Thymus (tissue), 11 donors: ENCODE measurements around the gene GAL. TPM values are rescaled to one million over a fixed set of nuclear protein-coding genes. Genes with fewer than 3 reads are reported as not detected.

Source experiments
- DNase-seq, 9 donors: peaks; one replicate each; pipeline ENCODE4 v3.0.0-alpha.2; 2013; ENCODE audit warnings: low spot score in 9 of 9, low read depth in 6 of 9, missing footprints in 1 of 9
- H3K27ac ChIP-seq, 2 donors: one replicate each; pipeline ENCODE4 v1.5.1; 2013; ENCODE audit warnings: control low read depth in 1 of 2, low read depth in 1 of 2, low read length in 1 of 2, mild to moderate bottlenecking in 1 of 2, moderate library complexity in 1 of 2
- H3K27me3 ChIP-seq, 2 donors: one replicate each; pipeline ENCODE4 v1.5.1; 2013; ENCODE audit warnings: low read length in 1 of 2; ENCODE audit not compliant: control insufficient read depth in 2 of 2, insufficient read depth in 1 of 2
- H3K36me3 ChIP-seq, 2 donors: one replicate each; pipeline ENCODE4 v1.5.1; 2013; ENCODE audit warnings: low read length in 1 of 2, mild to moderate bottlenecking in 1 of 2, moderate library complexity in 1 of 2; ENCODE audit not compliant: control insufficient read depth in 2 of 2, insufficient read depth in 2 of 2
- H3K4me1 ChIP-seq, 2 donors: one replicate each; pipeline ENCODE4 v1.5.1; 2013; ENCODE audit warnings: low read length in 2 of 2; ENCODE audit not compliant: control insufficient read depth in 2 of 2, insufficient read depth in 2 of 2
- H3K4me3 ChIP-seq, 2 donors: one replicate each; pipeline ENCODE4 v1.5.1; 2013; ENCODE audit warnings: low read length in 2 of 2, control low read depth in 1 of 2, mild to moderate bottlenecking in 1 of 2
- H3K9me3 ChIP-seq, 2 donors: one replicate each; pipeline ENCODE4 v1.5.1; 2013; ENCODE audit warnings: low read length in 1 of 2, mild to moderate bottlenecking in 1 of 2; ENCODE audit not compliant: control insufficient read depth in 2 of 2, insufficient read depth in 1 of 2
- WGBS: extraction: QIAGEN DNeasy Blood & Tissue Kit; methylation state at CpG from one replicate; pipeline ENCODE4 v1.1.7; 2013; 5-methylcytosine and 5-hydroxymethylcytosine counted together
- polyA plus RNA-seq: library from polyadenylated mRNA; stranded (reverse); fragments of 200-250 nt; gene quantifications from one replicate; pipeline ENCODE4 v1.2.3, GENCODE V29; 2013
- total RNA-seq: library from RNA; stranded (reverse); fragments of 120-200 nt; gene quantifications from one replicate; pipeline ENCODE4 v1.2.4, GENCODE V29; 2013
- donor health status: healthy.

GAL gene
- total and polyA plus RNA-seq, 2 donors: 0.42 to 10.0 TPM

GRCh38 chr11:68663482-68664010 lies 20.8 kb upstream of the GAL start:
- Histone ChIP-seq H3K27me3 (peaks cover 0 to 2% of the 10 kb centered on the region in 2 donors), H3K36me3 (no peaks in the 10 kb centered on the region), H3K4me3 (no peak overlapping the region), H3K27ac (no peak overlapping the region), H3K9me3 (no peaks in the 10 kb centered on the region), H3K4me1 (peaks cover 0 to 3% of the 10 kb centered on the region in 2 donors)
- WGBS: 97% methylated on average over 18 of the region's 18 CpGs
- DNase-seq: no peak

- WGBS: 88% methylated on average over 9 of the region's 9 CpGs
- Histone ChIP-seq H3K4me3 (no peak overlapping the region), H3K27me3 (peaks cover 0 to 2% of the 10 kb centered on the region in 2 donors), H3K4me1 (peaks cover 0 to 3% of the 10 kb centered on the region in 2 donors), H3K36me3 (no peaks in the 10 kb centered on the region), H3K9me3 (no peaks in the 10 kb centered on the region), H3K27ac (no peak overlapping the region)
- DNase-seq: no peak
Measured at GRCh38 chr11:68664141-68664540, 20.2 kb upstream of the GAL start.

DNA sequence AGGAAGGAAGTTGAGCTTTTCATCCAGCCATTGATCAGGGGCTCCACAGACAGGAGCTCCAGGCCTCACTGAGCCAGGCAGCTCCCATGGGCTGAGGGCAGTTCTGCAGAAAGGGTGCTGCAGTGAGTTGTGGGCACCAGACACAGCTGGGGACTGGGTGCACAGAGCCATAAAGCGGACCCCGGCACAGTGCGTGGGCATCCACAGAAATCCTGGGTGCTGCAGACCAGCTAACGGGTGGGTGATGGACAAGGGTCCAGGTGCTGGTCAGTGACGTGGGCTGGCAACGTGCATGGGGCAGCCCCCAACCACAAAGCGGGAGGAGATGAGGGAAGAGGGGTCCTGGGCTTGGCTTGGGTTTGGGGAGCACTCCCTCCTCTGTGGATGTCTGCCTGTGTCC lies 19.4 kb upstream of the GAL start:
- WGBS: 98% methylated on average over 7 of the region's 7 CpGs
- Histone ChIP-seq H3K9me3 (no peaks in the 10 kb centered on the region), H3K27ac (no peak overlapping the region), H3K4me3 (no peak overlapping the region), H3K4me1 (no peaks in the 10 kb centered on the region), H3K27me3 (peaks cover 0 to 4% of the 10 kb centered on the region in 2 donors), H3K36me3 (no peaks in the 10 kb centered on the region)
- DNase-seq: no peak

- Histone ChIP-seq H3K9me3 (no peaks in the 10 kb centered on the region), H3K36me3 (no peaks in the 10 kb centered on the region), H3K27ac (no peak overlapping the region), H3K4me3 (no peak overlapping the region), H3K4me1 (no peaks in the 10 kb centered on the region), H3K27me3 (peaks cover 0 to 7% of the 10 kb centered on the region in 2 donors)
- WGBS: 91% methylated on average over 16 of the region's 16 CpGs
- no peak for DNase-seq
Measured at GRCh38 chr11:68665436-68665835, 18.9 kb upstream of the GAL start.

GRCh38 chr11:68666849-68667248 lies 17.5 kb upstream of the GAL start:
- Histone ChIP-seq H3K27ac (no peak overlapping the region), H3K9me3 (no peaks in the 10 kb centered on the region), H3K4me1 (no peaks in the 10 kb centered on the region), H3K36me3 (no peaks in the 10 kb centered on the region), H3K4me3 (no peak overlapping the region), H3K27me3 (peaks cover 0 to 7% of the 10 kb centered on the region in 2 donors)
- 84% methylated on average over 15 of the region's 15 CpGs for WGBS
- no peak for DNase-seq

DNA sequence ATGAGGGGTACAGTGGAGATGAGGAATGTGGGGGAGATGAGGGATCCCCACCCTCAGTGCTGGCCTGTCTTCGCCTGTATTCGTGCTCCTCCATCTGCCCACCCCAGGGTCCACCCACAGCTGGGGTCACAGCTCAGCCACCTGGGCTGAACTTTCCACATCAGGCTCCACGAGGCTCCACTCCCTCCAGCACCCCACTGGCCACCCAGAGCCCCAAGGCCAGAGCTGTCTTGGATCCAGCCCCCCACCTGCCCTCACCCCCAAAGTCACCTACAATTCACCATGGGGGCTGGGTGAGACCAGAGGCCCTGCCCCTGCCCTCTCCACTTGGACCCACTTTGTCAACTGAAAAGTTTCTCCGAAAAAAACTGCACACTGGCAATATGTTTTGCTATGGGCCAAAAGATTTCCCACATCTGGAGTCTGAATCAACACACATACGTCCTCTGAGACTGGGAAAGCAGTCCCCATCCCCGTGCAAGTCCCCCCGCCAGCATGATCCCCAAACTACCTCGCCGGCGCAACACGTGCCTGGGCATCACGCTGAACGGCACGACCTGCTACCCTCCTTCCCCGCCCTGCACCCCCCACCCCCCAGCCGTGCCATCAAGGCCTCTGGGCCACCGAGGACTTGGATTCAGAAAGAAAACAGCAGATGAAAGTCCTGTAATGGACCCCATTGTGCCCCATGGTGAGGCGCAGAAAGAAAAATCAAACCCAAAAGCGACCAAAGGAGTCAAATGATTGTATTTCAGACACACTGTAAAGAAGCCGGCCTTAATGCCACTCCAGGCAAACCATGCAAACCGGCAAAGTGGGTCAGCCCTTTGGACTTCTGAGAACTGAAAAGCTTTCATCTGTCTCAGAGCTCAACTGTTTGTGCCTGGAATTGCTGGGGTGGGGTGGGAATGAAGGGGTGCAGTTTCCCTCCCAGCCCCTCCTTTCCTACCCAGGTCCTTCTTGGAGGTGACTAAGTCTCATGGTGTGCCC lies 16.5 kb upstream of the GAL start:
- no peaks in the 10 kb centered on the region for H3K4me1 ChIP-seq
- H3K9me3 ChIP-seq: no peaks in the 10 kb centered on the region
- WGBS: 88% methylated on average over 21 of the region's 21 CpGs
- DNase-seq: no peak
- peaks cover 0 to 6% of the 10 kb centered on the region in 2 donors for H3K27me3 ChIP-seq
- no peaks in the 10 kb centered on the region for H3K36me3 ChIP-seq
- H3K4me3 ChIP-seq: no peak overlapping the region
- H3K27ac ChIP-seq: no peak overlapping the region

DNA sequence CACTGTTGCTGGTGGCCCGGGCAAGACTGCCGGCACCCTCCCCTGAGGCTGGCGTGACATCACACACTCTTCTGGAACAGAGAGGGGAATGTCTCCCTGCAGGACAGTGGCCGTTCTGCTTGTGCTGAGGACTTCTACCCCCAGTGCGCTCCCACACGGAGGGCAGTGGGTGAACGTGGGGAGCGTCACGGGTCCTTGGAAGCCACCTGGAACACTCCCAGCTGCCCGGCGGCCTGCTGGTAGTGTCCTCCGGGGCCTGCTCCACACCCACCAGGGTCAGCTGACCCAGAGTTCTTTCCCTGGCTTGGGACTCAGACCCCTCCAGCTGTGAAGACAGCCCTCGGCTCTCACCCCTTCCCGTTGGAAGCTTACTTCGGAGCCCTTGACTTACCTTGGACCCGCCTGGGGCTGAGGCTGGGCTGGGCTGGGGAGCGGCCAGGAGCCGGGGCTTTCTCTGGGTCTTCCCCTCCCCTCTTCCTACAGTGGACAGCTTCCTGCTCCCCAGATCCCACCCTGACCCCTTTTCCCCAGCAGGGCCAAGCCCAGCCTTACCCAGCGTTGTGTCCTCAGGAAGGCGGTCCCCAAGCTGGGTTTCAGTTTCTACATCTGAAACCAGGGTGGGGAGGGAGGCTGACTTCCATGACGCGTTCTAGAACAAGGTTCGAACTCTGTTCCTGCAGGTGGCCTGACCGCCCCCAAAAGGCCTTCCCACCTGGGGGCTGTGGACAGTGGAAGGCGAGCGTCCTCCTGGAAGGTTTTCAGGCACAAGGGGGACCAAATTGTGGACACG lies 14.8 kb upstream of the GAL start:
- Histone ChIP-seq H3K27ac (no peak overlapping the region), H3K4me3 (no peak overlapping the region), H3K27me3 (peaks cover 0 to 10% of the 10 kb centered on the region in 2 donors), H3K36me3 (no peaks in the 10 kb centered on the region), H3K9me3 (peaks cover 0 to 8% of the 10 kb centered on the region in 2 donors), H3K4me1 (no peaks in the 10 kb centered on the region)
- no peak for DNase-seq
- WGBS: 95% methylated on average over 27 of the region's 27 CpGs

- Histone ChIP-seq H3K4me3 (no peak overlapping the region), H3K27ac (no peak overlapping the region), H3K27me3 (peaks cover 0 to 10% of the 10 kb centered on the region in 2 donors), H3K4me1 (no peaks in the 10 kb centered on the region), H3K36me3 (no peaks in the 10 kb centered on the region), H3K9me3 (peaks cover 0 to 8% of the 10 kb centered on the region in 2 donors)
- DNase-seq: no peak
- WGBS: 92% methylated on average over 33 of the region's 33 CpGs
Measured at GRCh38 chr11:68670208-68670992, 13.9 kb upstream of the GAL start.
